HUES6 (cell line): ENCODE results near the gene NNT.

Experiments
- H3K27ac ChIP-seq: 2 replicates; pipeline ENCODE4 v1.7.0; 2013; ENCODE audit warnings: low read depth, mild to moderate bottlenecking, low read length, inconsistent platforms
- H3K27me3 ChIP-seq: 2 replicates; pipeline ENCODE4 v1.6.1; 2013; ENCODE audit warnings: low read length; ENCODE audit not compliant: control insufficient read depth, insufficient read depth
- H3K36me3 ChIP-seq: 2 replicates; pipeline ENCODE4 v1.6.1; 2013; ENCODE audit warnings: low read length; ENCODE audit not compliant: control insufficient read depth, insufficient read depth
- H3K4me1 ChIP-seq: 2 replicates; pipeline ENCODE4 v1.6.1; 2013; ENCODE audit warnings: low read length; ENCODE audit not compliant: control insufficient read depth, insufficient read depth
- H3K4me3 ChIP-seq: 2 replicates; pipeline ENCODE4 v1.5.1; 2013; ENCODE audit warnings: low read depth, low read length
- H3K9ac ChIP-seq: one replicate; pipeline ENCODE4 v1.6.1; 2013; ENCODE audit warnings: mild to moderate bottlenecking, low read length
- H3K9me3 ChIP-seq: 2 replicates; pipeline ENCODE4 v1.6.1; 2013; ENCODE audit warnings: low read depth, low read length; ENCODE audit not compliant: control insufficient read depth, insufficient read depth

Gene NNT

GRCh38 chr5:43643750-43644149 lies 40.8 kb downstream of the NNT start:
- H3K4me1 ChIP-seq: no peaks in the 10 kb centered on the region
- no peak overlapping the region for H3K27ac ChIP-seq
- H3K36me3 ChIP-seq: peaks cover 3% of the 10 kb centered on the region
- H3K4me3 ChIP-seq: no peak overlapping the region
- no peaks in the 10 kb centered on the region for H3K9me3 ChIP-seq
- H3K27me3 ChIP-seq: no peaks in the 10 kb centered on the region
- no peak overlapping the region for H3K9ac ChIP-seq

GRCh38 chr5:43646992-43647391 lies 44.0 kb downstream of the NNT start:
- Histone ChIP-seq H3K27ac (no peak overlapping the region), H3K4me1 (no peaks in the 10 kb centered on the region), H3K36me3 (peaks cover 16% of the 10 kb centered on the region), H3K9me3 (no peaks in the 10 kb centered on the region), H3K9ac (no peak overlapping the region), H3K4me3 (no peak overlapping the region), H3K27me3 (no peaks in the 10 kb centered on the region)

DNA sequence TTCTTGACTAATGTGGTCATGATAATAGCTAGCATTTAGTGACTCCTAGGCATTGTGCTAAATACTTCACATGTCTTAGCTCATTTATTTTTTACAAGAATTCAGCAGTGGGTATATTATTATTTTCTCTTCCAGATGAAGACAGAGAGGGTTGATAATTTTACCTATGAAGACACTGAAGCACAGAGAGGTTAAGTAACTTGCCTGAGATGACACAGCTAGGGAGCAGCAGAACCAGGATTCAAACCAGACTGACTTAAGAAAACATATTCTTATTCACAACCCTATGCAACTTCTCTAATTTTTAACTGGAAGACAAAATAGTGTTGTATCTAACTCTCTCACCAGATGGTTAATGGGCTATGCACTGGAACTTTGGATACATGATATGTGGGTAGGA lies 44.8 kb downstream of the NNT start:
- Histone ChIP-seq H3K9ac (no peak overlapping the region), H3K9me3 (no peaks in the 10 kb centered on the region), H3K4me3 (no peak overlapping the region), H3K27me3 (no peaks in the 10 kb centered on the region), H3K36me3 (peaks cover 19% of the 10 kb centered on the region), H3K27ac (no peak overlapping the region), H3K4me1 (no peaks in the 10 kb centered on the region)

DNA sequence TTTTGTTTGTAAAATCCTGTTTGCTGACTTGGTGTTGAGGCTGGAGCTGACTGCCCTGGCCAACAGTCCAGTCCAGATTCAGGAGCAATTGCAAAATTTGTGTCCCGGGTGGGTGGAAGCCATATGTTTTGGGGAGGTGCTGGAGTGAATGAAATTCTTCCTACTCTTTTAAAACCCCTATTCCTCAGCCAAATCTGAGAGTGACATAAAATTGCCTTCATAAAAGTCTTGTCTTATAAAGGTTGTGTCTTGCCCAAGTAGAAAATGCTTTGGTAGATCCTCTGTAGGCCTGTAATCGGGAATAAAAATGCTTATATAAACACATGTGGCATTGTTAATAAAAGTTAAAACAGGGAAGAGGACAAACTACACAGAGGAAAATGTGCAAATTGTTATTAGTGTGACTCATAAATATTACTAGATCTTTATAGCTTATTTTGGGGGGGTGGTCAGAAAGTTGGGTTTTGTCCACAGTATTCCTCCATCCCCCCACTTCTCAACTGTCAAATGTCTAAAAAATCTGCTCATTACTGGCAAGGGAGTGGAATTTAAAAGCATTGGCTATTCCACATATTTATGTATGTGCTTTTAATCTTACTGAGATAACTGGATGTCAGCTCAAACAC lies 45.6 kb downstream of the NNT start:
- H3K9ac ChIP-seq: no peak overlapping the region
- H3K4me3 ChIP-seq: no peak overlapping the region
- no peaks in the 10 kb centered on the region for H3K9me3 ChIP-seq
- H3K27ac ChIP-seq: no peak overlapping the region
- no peaks in the 10 kb centered on the region for H3K4me1 ChIP-seq
- peaks cover 22% of the 10 kb centered on the region for H3K36me3 ChIP-seq
- H3K27me3 ChIP-seq: no peaks in the 10 kb centered on the region

DNA sequence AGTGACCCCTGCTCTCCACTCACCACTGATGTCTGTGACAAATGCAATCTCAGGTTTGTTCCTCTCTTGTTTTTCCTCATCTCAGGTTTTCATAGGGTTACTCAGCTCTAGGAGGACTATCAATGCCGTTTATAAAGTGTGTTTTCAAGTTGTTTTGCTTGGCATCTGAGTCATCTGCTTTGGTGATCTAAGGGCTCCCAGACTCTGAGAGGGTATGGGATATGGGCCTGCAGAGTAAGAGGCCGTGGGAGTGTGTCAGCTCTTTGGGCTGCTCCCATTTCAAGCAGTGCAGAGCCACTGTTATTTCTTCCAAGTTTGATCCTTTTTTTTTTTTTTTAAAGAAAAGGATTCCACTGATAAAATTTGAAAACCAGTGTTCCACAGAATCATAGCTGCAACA lies 46.3 kb downstream of the NNT start:
- H3K4me1 ChIP-seq: no peaks in the 10 kb centered on the region
- H3K9ac ChIP-seq: no peak overlapping the region
- H3K4me3 ChIP-seq: no peak overlapping the region
- H3K9me3 ChIP-seq: no peaks in the 10 kb centered on the region
- H3K27me3 ChIP-seq: no peaks in the 10 kb centered on the region
- peaks cover 22% of the 10 kb centered on the region for H3K36me3 ChIP-seq
- no peak overlapping the region for H3K27ac ChIP-seq

GRCh38 chr5:43652537-43653302 lies 49.7 kb downstream of the NNT start:
- no peak overlapping the region for H3K9ac ChIP-seq
- H3K4me1 ChIP-seq: no peaks in the 10 kb centered on the region

GRCh38 chr5:43658509-43658908 lies 55.5 kb downstream of the NNT start:
- Histone ChIP-seq H3K27ac (no peak overlapping the region), H3K27me3 (no peaks in the 10 kb centered on the region), H3K4me3 (no peak overlapping the region), H3K36me3 (peaks cover 21% of the 10 kb centered on the region; the same call in 1 of the 2 replicates), H3K9ac (no peak overlapping the region), H3K9me3 (no peaks in the 10 kb centered on the region), H3K4me1 (no peaks in the 10 kb centered on the region)

More at GRCh38 chr5:43652537-43653302, 49.7 kb downstream of the NNT start:
- peaks cover 32% of the 10 kb centered on the region for H3K36me3 ChIP-seq
- no peak overlapping the region for H3K27ac ChIP-seq
- no peak overlapping the region for H3K4me3 ChIP-seq
- H3K27me3 ChIP-seq: no peaks in the 10 kb centered on the region
- H3K9me3 ChIP-seq: no peaks in the 10 kb centered on the region

DNA sequence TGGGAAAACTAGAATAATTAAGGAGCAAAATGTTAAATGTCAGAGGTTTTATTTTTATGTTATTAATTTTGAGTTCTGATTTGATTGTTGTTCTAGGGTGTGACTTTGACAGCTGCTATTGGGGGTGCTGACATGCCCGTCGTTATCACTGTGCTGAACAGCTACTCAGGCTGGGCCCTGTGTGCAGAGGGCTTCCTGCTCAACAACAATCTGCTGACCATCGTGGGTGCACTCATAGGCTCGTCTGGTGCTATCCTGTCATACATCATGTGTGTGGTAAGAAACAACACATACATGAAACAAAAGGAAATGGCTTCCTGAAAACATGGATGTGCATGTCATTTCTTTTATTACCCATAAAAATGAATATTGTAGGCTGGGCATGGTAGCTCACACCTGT lies 56.1 kb downstream of the NNT start:
- Histone ChIP-seq H3K9ac (no peak overlapping the region), H3K9me3 (no peaks in the 10 kb centered on the region), H3K27me3 (no peaks in the 10 kb centered on the region), H3K27ac (no peak overlapping the region), H3K36me3 (peaks cover 21% of the 10 kb centered on the region; the same call in 1 of the 2 replicates), H3K4me3 (no peak overlapping the region), H3K4me1 (no peaks in the 10 kb centered on the region)

- Histone ChIP-seq H3K9me3 (0 out of 2 replicates have a peak, but pooled peaks cover 3% of the 10 kb centered on the region), H3K27ac (no peak overlapping the region), H3K4me1 (no peaks in the 10 kb centered on the region), H3K27me3 (no peaks in the 10 kb centered on the region), H3K9ac (no peak overlapping the region), H3K36me3 (peaks cover 17% of the 10 kb centered on the region; the same call in 1 of the 2 replicates), H3K4me3 (no peak overlapping the region)
Measured at GRCh38 chr5:43661102-43661501, 58.1 kb downstream of the NNT start.

DNA sequence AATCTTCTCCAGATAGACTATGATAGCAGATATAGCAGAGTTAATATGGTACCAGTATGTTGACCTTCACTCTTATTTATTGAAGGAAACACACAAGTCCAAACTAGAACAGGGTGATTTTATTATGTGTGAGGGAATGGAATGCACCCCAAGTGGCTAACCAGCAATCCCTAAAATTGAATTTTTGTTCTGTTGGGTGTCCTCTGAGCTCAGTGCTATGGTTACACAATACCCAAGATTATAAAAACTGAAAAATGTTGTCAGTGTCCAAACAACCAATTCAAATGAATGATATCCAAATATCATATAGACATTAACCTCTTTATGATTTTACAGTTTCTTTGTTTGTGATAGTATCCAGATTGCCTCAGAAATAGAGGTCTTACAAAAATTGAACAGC lies 60.9 kb downstream of the NNT start:
- Histone ChIP-seq H3K9me3 (peaks cover 10% of the 10 kb centered on the region; the same call in 1 of the 2 replicates), H3K4me3 (no peak overlapping the region), H3K27me3 (no peaks in the 10 kb centered on the region), H3K27ac (no peak overlapping the region), H3K9ac (no peak overlapping the region), H3K4me1 (no peaks in the 10 kb centered on the region), H3K36me3 (peaks cover 10% of the 10 kb centered on the region; the same call in 1 of the 2 replicates)

DNA sequence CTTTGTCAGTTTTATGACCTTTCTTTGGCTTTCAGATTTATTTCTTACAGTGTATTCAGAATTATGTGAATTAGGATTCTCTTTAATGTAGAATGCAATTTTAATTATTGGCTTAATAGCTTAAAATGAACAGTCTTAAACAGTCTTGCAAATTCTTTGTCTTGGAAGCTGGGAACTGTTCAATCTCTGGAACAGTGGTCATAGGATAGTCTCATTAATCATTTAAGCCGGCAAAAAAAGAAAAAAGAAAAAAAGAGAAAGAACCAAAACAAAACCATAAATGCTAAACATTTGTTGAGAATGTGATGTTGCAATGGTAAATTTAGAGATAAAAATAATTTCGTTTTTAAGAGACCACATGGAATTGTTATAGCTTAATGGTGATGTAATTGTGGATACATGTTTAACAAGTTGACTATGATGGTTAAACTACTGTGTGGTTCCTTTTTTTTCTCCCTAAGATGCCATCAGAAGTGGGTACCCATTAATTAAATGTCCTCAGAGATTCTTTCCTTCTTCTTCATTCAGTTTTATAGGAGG lies 61.6 kb downstream of the NNT start:
- H3K9ac ChIP-seq: no peak overlapping the region
- H3K27me3 ChIP-seq: no peaks in the 10 kb centered on the region
- no peak overlapping the region for H3K4me3 ChIP-seq
- H3K9me3 ChIP-seq: peaks cover 10% of the 10 kb centered on the region; the same call in 1 of the 2 replicates
- no peak overlapping the region for H3K27ac ChIP-seq
- peaks cover 5% of the 10 kb centered on the region; the same call in 1 of the 2 replicates for H3K36me3 ChIP-seq
- H3K4me1 ChIP-seq: no peaks in the 10 kb centered on the region
